CD4-positive, alpha-beta T cell (primary cell): ENCODE results near the gene GHR. TPM values are rescaled to one million over a fixed set of nuclear protein-coding genes. Genes with fewer than 3 reads are reported as not detected.
"Not testable (repeated sequence)": the region's sequence is repeated elsewhere in the genome, so short reads cannot be mapped to it uniquely, and the experiment has no call there.

Experiments
- ATAC-seq: fragments of 200-7000 bp; cut with Tn5 transposase; one replicate; pipeline ENCODE4 v1.10.0; 2022; ENCODE audit warnings: mild to moderate bottlenecking; ENCODE audit not compliant: poor library complexity
- CTCF ChIA-PET: fragments of 350-600 bp; sonication (Branson Sonifier 250); formaldehyde crosslinking; loops from one replicate; lab custom pipeline; 2021; ENCODE audit warnings: antibody characterized with exemption, inconsistent platforms; lab: Charles Lee
- POLR2A ChIA-PET: fragments of 350-600 bp; sonication (Branson Sonifier 250); formaldehyde crosslinking; loops from one replicate; lab custom pipeline; 2021; ENCODE audit warnings: antibody characterized with exemption, inconsistent platforms; lab: Charles Lee
- DNase-seq, 14 experiments: peaks; one replicate each; pipeline ENCODE4 v3.0.0-alpha.2; 2013 to 2020; ENCODE audit warnings: mixed read lengths in 2 of 14
- H3K27ac ChIP-seq, 2 donors: one replicate each; pipeline versions ENCODE4 v1.5.1 to v1.7.0; 2013; ENCODE audit warnings: low read length in 2 of 2, low read depth in 1 of 2, mild to moderate bottlenecking in 1 of 2
- H3K27me3 ChIP-seq, 2 experiments: 1 replicate in 1 of 2; 2 replicates in 1 of 2; pipeline versions ENCODE4 v1.6.1 to v1.7.0; 2013; ENCODE audit warnings: low read length in 2 of 2, control low read depth in 1 of 2, mild to moderate bottlenecking in 1 of 2, moderate library complexity in 1 of 2; ENCODE audit not compliant: insufficient read depth in 2 of 2, control insufficient read depth in 1 of 2
- H3K36me3 ChIP-seq: one replicate; pipeline ENCODE4 v1.6.1; 2013; ENCODE audit warnings: low read length, control low read depth; ENCODE audit not compliant: insufficient read depth
- H3K4me1 ChIP-seq: one replicate; pipeline ENCODE4 v1.6.1; 2013; ENCODE audit warnings: low read length, control low read depth; ENCODE audit not compliant: insufficient read depth
- H3K4me3 ChIP-seq: one replicate; pipeline ENCODE4 v1.5.1; 2013; ENCODE audit warnings: mild to moderate bottlenecking, low read length, moderate library complexity
- H3K9me3 ChIP-seq, 2 experiments: 1 replicate in 1 of 2; 2 replicates in 1 of 2; pipeline versions ENCODE4 v1.6.1 to v1.7.0; 2013; ENCODE audit warnings: low read length in 2 of 2, mild to moderate bottlenecking in 2 of 2, control low read depth in 1 of 2, moderate library complexity in 1 of 2; ENCODE audit not compliant: control insufficient read depth in 1 of 2, insufficient read depth in 1 of 2
- H3K27ac Mint-ChIP-seq: one replicate; pipeline ENCODE4 v1.8.0; 2020; ENCODE audit warnings: mixed read lengths
- H3K27me3 Mint-ChIP-seq: one replicate; pipeline ENCODE4 v1.8.0; 2021; ENCODE audit warnings: mixed read lengths
- H3K36me3 Mint-ChIP-seq: one replicate; pipeline ENCODE4 v1.8.0; 2021; ENCODE audit warnings: low read depth, mixed read lengths
- H3K4me1 Mint-ChIP-seq: one replicate; pipeline ENCODE4 v1.8.0; 2021; ENCODE audit warnings: low read depth, mixed read lengths
- H3K4me3 Mint-ChIP-seq: one replicate; pipeline ENCODE4 v1.8.0; 2020; ENCODE audit warnings: mild to moderate bottlenecking, mixed read lengths
- H3K9me3 Mint-ChIP-seq: one replicate; pipeline ENCODE4 v1.8.0; 2020; ENCODE audit warnings: mixed read lengths
- intact Hi-C, 2 experiments: fragments of 100-400 bp; cut with DNase I in 1 of 2; cut with micrococcal nuclease in 1 of 2; formaldehyde crosslinking; loops; one replicate each; pipeline versions ENCODE4 v1.15.1 to v1.9.0; 2023 to 2025; cut with DNase I, micrococcal nuclease
- total RNA-seq, 174 experiments: library from RNA in 2 of 174; stranded (reverse) in 2 of 174; gene quantifications; one replicate each; pipeline ENCODE4 v1.2.3 and lab custom pipeline; 2021 to 2026
- TF ChIP-seq, protein P1 (sequence below): fragments of 200-600 bp; IDR thresholded peaks from one replicate; pipeline ENCODE4 v1.8.0; 2022; ENCODE audit warnings: antibody characterized with exemption, mild to moderate bottlenecking

The GHR gene
- total RNA-seq, 2 experiments from 2014 or later = not detected

DNA sequence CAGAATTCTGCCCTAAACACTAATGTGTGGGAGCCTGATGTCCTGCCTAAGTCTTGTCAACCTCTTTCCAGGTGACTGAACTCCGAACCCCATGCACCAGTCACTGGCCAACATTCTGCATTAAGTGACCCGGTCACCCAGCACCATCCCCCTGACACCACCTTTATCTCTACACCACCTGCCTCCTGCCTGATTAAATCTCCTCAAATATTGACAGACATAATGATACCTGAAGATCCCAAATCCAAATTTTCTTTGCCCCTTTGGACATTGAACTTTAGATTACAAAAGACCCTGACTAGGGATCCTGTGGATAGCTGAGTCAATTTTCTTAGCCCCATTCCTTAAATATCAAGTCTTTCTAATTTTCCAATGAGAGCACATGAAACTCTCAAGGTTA lies 150.1 kb downstream of the GHR start:
- H3K4me3 Mint-ChIP-seq = no peak overlapping the region
- H3K4me1 Mint-ChIP-seq = no peaks in the 10 kb centered on the region
- Histone ChIP-seq H3K27me3 (no peaks in the 10 kb centered on the region), H3K27ac (no peak overlapping the region), H3K4me3 (no peak overlapping the region), H3K9me3 (no peaks in the 10 kb centered on the region), H3K36me3 (no peaks in the 10 kb centered on the region), H3K4me1 (no peaks in the 10 kb centered on the region)
- H3K27me3 Mint-ChIP-seq = peaks cover 42% of the 10 kb centered on the region
- ATAC-seq (no peak), DNase-seq (no peak)
- ChIA-PET POLR2A (no interaction called here), CTCF (interaction anchor here (0.6 kb wide), 1 partner anchor 10 kb away, joined by 3 read pairs; no protein-coding TSS in a partner anchor)
- no peaks in the 10 kb centered on the region for H3K9me3 Mint-ChIP-seq
- intact Hi-C loops = no loop called here
- TF ChIP-seq, protein P1, sequence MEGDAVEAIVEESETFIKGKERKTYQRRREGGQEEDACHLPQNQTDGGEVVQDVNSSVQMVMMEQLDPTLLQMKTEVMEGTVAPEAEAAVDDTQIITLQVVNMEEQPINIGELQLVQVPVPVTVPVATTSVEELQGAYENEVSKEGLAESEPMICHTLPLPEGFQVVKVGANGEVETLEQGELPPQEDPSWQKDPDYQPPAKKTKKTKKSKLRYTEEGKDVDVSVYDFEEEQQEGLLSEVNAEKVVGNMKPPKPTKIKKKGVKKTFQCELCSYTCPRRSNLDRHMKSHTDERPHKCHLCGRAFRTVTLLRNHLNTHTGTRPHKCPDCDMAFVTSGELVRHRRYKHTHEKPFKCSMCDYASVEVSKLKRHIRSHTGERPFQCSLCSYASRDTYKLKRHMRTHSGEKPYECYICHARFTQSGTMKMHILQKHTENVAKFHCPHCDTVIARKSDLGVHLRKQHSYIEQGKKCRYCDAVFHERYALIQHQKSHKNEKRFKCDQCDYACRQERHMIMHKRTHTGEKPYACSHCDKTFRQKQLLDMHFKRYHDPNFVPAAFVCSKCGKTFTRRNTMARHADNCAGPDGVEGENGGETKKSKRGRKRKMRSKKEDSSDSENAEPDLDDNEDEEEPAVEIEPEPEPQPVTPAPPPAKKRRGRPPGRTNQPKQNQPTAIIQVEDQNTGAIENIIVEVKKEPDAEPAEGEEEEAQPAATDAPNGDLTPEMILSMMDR = no peak
- no peak overlapping the region for H3K27ac Mint-ChIP-seq
- H3K36me3 Mint-ChIP-seq = no peaks in the 10 kb centered on the region

DNA sequence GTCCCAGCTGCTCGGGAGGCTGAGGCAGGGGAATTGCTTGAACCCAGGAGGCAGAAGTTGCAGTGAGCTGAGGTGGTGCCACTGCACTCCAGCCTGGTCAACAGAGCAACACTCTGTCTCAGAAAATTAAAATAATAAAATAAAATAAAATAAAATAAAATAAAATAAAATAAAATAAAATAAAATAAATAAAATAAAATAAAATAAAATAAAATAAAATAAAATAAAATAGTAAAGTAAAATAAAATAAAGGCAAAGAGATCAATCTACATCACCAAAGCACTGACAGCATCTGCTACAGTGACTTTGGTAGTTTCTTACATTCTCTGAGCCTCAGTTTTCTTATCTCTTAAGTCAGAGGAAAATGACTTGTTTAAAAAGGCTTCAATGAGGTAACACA lies 152.7 kb downstream of the GHR start:
- H3K36me3 Mint-ChIP-seq, POLR2A ChIA-PET, intact Hi-C loops, H3K9me3 ChIP-seq, H3K4me3 Mint-ChIP-seq, H3K9me3 Mint-ChIP-seq, H3K4me1 Mint-ChIP-seq, ATAC-seq, H3K27ac ChIP-seq, H3K36me3 ChIP-seq, CTCF ChIA-PET, H3K27me3 ChIP-seq, H3K4me1 ChIP-seq, H3K4me3 ChIP-seq, DNase-seq, H3K27ac Mint-ChIP-seq: not testable (repeated sequence)
- peaks cover 44% of the 10 kb centered on the region for H3K27me3 Mint-ChIP-seq

- H3K4me3 Mint-ChIP-seq, H3K4me3 ChIP-seq, H3K9me3 ChIP-seq, ATAC-seq, H3K9me3 Mint-ChIP-seq, H3K36me3 Mint-ChIP-seq, H3K27me3 ChIP-seq, DNase-seq, POLR2A ChIA-PET, H3K27ac ChIP-seq, H3K36me3 ChIP-seq, CTCF ChIA-PET, intact Hi-C loops, H3K4me1 ChIP-seq, H3K4me1 Mint-ChIP-seq, H3K27ac Mint-ChIP-seq: not testable (repeated sequence)
- H3K27me3 Mint-ChIP-seq = peaks cover 39% of the 10 kb centered on the region
Observed at GRCh38 chr5:42578901-42579300, 155.7 kb downstream of the GHR start.

GRCh38 chr5:42579320-42579719 lies 156.1 kb downstream of the GHR start:
- H3K27ac ChIP-seq = no peak overlapping the region
- H3K27me3 ChIP-seq = no peaks in the 10 kb centered on the region
- peaks cover 0 to 5% of the 10 kb centered on the region in 2 experiments for H3K9me3 ChIP-seq
- DNase-seq (no peak), ATAC-seq (no peak)
- no peak overlapping the region for H3K4me3 Mint-ChIP-seq
- no peaks in the 10 kb centered on the region for H3K4me1 Mint-ChIP-seq
- ChIA-PET CTCF (no interaction called here), POLR2A (no interaction called here)
- intact Hi-C loops = no loop called here
- TF ChIP-seq, protein P1 = no peak
- H3K27me3 Mint-ChIP-seq = peaks cover 38% of the 10 kb centered on the region
- H3K27ac Mint-ChIP-seq = no peak overlapping the region
- H3K36me3 Mint-ChIP-seq = no peaks in the 10 kb centered on the region
- H3K36me3 ChIP-seq = no peaks in the 10 kb centered on the region
- no peaks in the 10 kb centered on the region for H3K9me3 Mint-ChIP-seq
- no peaks in the 10 kb centered on the region for H3K4me1 ChIP-seq
- H3K4me3 ChIP-seq = no peak overlapping the region
